Upper lobe of left lung (tissue), 6 donors: Measurements from ENCODE around the gene SSC4D. TPM values are rescaled to one million over a fixed set of nuclear protein-coding genes. Genes with fewer than 3 reads are reported as not detected.

ENCODE experiments used
- ATAC-seq, 2 donors: fragments of 200-7000 bp; cut with Tn5 transposase; one replicate each; pipeline ENCODE4 v1.9.1; 2022; ENCODE audit warnings: mild to moderate bottlenecking in 2 of 2, moderate library complexity in 2 of 2; ENCODE audit not compliant: low FRiP score in 2 of 2
- DNase-seq, 2 donors: peaks; one replicate each; pipeline ENCODE4 v3.0.0-alpha.2; 2019 to 2020
- H3K27ac ChIP-seq, 4 donors: fragments of 200-600 bp; sonication (generic); one replicate each; pipeline ENCODE4 v1.5.1; 2016 to 2019
- H3K27me3 ChIP-seq, 4 donors: fragments of 200-600 bp; sonication (generic); one replicate each; pipeline ENCODE4 v1.5.1; 2017 to 2019
- H3K36me3 ChIP-seq, 4 donors: fragments of 200-600 bp; sonication (generic); one replicate each; pipeline ENCODE4 v1.5.1; 2016 to 2019
- H3K4me1 ChIP-seq, 4 donors: fragments of 200-600 bp; sonication (generic); one replicate each; pipeline ENCODE4 v1.5.1; 2018 to 2019
- H3K4me3 ChIP-seq, 4 donors: fragments of 200-600 bp; sonication (generic); one replicate each; pipeline ENCODE4 v1.5.1; 2017 to 2019; ENCODE audit warnings: mild to moderate bottlenecking in 2 of 4, moderate library complexity in 1 of 4
- H3K9me3 ChIP-seq, 4 donors: fragments of 200-600 bp; sonication (generic); one replicate each; pipeline ENCODE4 v1.5.1; 2018 to 2019
- EP300 ChIP-seq, 4 donors: sonication (generic); formaldehyde crosslinking; IDR thresholded peaks; one replicate each; pipeline ENCODE4 v1.5.1; 2017; ENCODE audit warnings: antibody characterized with exemption in 4 of 4, control low read depth in 2 of 4
- POLR2A ChIP-seq, 4 donors: fragments of 450-650 bp; IDR thresholded peaks; one replicate each; pipeline ENCODE4 v1.5.1; 2016 to 2017; ENCODE audit warnings: antibody characterized with exemption in 4 of 4, mild to moderate bottlenecking in 2 of 4
- POLR2AphosphoS5 ChIP-seq, 2 donors: sonication (generic); formaldehyde crosslinking; IDR thresholded peaks; one replicate each; pipeline ENCODE4 v1.5.1; 2017; ENCODE audit warnings: antibody characterized with exemption in 2 of 2
- WGBS, 2 donors: methylation state at CpG; one replicate each; pipeline ENCODE4 v1.1.5; 2017 to 2018; 5-methylcytosine and 5-hydroxymethylcytosine counted together
- total RNA-seq, 6 donors: library from RNA; depleted of rRNA in 4 of 6; stranded (reverse); fragments of >200 nt in 4 of 6; gene quantifications; one replicate each; pipeline versions ENCODE4 v1.1.0 to v1.2.1, GENCODE V29; 2016 to 2021
- TF ChIP-seq, protein P1 (sequence below), 6 experiments: fragments of 450-650 bp in 4 of 6; fragments of 200-600 bp in 2 of 6; sonication (generic) in 2 of 6; IDR thresholded peaks; one replicate each; pipeline ENCODE4 v1.5.1; 2016 to 2019; ENCODE audit warnings: antibody characterized with exemption in 6 of 6
- donor health status: DM: no; HTN: no; CAD: no; lungs with moderate emphysema.
- donor health status: DM: no; HTN: yes; CAD: no; lungs with severe emphysema.

The SSC4D gene
- total RNA-seq, 6 donors from 2014 or later: 1.7 to 2.1 (median 1.9) TPM; not detected in 1

DNA sequence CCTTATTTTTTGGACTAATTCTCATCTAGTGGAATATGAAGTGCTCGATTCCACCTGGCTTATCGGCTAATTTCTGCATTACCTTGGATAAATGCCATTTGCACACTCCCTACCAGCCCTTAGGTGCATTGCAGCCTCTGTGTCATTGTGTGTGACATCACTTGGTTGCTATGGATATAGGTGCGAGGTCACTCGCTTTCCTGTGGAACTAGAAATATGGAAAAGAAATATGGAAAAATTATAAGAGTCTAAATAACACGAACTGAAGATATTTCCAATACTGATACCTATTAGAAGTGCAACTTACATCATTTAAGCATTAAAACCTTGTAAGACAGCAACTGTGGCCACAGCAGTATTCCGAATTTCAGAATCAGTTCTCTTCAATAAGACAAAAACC is 52.7 kb downstream of the SSC4D start:
- DNase-seq (no peak), ATAC-seq (no peak)
- Histone ChIP-seq H3K9me3 (no peaks in the 10 kb centered on the region), H3K36me3 (peaks cover 0 to 6% (median 0%) of the 10 kb centered on the region in 4 donors), H3K27me3 (no peaks in the 10 kb centered on the region), H3K4me1 (peaks cover 38 to 67% (median 43%) of the 10 kb centered on the region in 4 donors), H3K27ac (peak overlapping the region in 2 of 4 donors; percentile 11 to 99), H3K4me3 (peak overlapping the region in 2 of 4 donors; percentile 92 to 100)
- 62 to 66% methylated on average over 6 of the region's 6 CpGs for WGBS, 2 donors
- TF ChIP-seq POLR2AphosphoS5 (IDR thresholded peaks at IDR 0.05): peak in 1 of 2 donors; percentile 13
- TF ChIP-seq EP300 (IDR thresholded peaks at IDR 0.05): no peak
- no peak for TF ChIP-seq POLR2A (IDR thresholded peaks at IDR 0.05)
- TF ChIP-seq, protein P1, sequence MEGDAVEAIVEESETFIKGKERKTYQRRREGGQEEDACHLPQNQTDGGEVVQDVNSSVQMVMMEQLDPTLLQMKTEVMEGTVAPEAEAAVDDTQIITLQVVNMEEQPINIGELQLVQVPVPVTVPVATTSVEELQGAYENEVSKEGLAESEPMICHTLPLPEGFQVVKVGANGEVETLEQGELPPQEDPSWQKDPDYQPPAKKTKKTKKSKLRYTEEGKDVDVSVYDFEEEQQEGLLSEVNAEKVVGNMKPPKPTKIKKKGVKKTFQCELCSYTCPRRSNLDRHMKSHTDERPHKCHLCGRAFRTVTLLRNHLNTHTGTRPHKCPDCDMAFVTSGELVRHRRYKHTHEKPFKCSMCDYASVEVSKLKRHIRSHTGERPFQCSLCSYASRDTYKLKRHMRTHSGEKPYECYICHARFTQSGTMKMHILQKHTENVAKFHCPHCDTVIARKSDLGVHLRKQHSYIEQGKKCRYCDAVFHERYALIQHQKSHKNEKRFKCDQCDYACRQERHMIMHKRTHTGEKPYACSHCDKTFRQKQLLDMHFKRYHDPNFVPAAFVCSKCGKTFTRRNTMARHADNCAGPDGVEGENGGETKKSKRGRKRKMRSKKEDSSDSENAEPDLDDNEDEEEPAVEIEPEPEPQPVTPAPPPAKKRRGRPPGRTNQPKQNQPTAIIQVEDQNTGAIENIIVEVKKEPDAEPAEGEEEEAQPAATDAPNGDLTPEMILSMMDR (IDR thresholded peaks at IDR 0.05): no peak

DNA sequence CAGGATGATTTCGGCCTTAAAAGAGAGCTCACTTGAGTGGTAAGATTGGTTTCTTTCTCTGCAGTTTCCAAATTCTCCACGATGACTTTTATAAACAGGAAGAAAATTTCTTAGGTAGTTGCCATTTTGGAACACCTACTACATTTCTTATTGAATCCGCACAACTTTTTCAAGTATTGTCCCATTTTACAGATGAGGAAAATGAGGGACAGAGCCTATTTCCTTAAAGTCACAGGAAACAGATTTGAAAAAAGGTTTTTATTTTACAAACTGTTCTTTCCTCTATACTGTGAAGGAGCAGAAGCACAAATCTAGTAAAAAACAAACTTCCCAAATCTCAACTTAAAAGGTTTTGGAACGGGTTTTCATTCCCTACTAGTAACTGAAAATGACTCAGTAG is 53.4 kb downstream of the SSC4D start:
- Histone ChIP-seq H3K9me3 (no peaks in the 10 kb centered on the region), H3K4me1 (peaks cover 40 to 67% (median 45%) of the 10 kb centered on the region in 4 donors), H3K27me3 (no peaks in the 10 kb centered on the region), H3K36me3 (peaks cover 0 to 6% (median 0%) of the 10 kb centered on the region in 4 donors), H3K4me3 (no peak overlapping the region), H3K27ac (peak overlapping the region in 1 of 4 donors; percentile 11)
- TF ChIP-seq EP300 (IDR thresholded peaks at IDR 0.05) (no peak), POLR2AphosphoS5 (IDR thresholded peaks at IDR 0.05) (no peak), POLR2A (IDR thresholded peaks at IDR 0.05) (no peak)
- TF ChIP-seq, protein P1 (IDR thresholded peaks at IDR 0.05): no peak
- ATAC-seq (no peak), DNase-seq (no peak)
- WGBS, 2 donors: 81 to 82% methylated on average over 4 of the region's 4 CpGs

DNA sequence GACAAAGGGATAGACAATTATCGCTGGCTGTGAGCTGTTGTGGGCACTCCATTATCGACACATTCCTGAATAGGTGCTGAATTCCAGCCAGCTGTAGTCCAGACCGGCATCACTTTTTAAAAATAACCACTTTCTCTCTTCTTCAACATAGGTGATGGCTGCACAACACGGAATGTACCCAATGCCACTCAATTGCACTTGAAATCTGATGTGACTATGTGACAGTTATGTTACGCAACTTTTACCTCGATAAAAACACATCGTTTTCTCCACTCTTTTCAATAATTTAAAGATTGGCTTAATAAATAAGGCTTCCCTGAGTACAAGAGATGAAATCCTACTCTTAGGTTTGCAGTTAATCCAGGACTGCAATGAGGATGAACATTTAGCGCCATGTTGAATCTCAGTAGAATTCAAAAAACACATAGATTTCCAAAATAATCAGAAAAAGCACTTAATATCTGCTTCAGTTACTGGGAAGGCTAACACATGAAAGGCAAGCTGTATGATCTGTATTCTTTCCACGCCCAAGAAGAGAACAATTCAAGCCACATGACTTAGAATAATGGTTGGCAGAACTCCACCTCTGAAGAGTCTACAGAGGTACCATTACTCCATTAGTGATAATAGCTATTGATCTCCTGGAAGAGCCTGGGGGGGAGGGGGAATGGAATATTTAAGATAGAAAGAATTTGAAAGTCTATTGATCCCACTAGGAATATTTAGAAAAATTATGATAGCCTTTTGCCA is 54.3 kb downstream of the SSC4D start:
- Histone ChIP-seq H3K27me3 (no peaks in the 10 kb centered on the region), H3K4me3 (no peak overlapping the region), H3K4me1 (peaks cover 37 to 63% (median 43%) of the 10 kb centered on the region in 4 donors), H3K9me3 (no peaks in the 10 kb centered on the region), H3K36me3 (peaks cover 0 to 10% (median 2%) of the 10 kb centered on the region in 4 donors), H3K27ac (no peak overlapping the region)
- DNase-seq: no peak
- TF ChIP-seq POLR2AphosphoS5 (IDR thresholded peaks at IDR 0.05) (no peak), EP300 (IDR thresholded peaks at IDR 0.05) (no peak), POLR2A (IDR thresholded peaks at IDR 0.05) (no peak)
- TF ChIP-seq, protein P1 (IDR thresholded peaks at IDR 0.05): no peak
- 71 to 78% methylated on average over 9 of the region's 9 CpGs for WGBS, 2 donors
- no peak for ATAC-seq

- TF ChIP-seq, protein P1 (IDR thresholded peaks at IDR 0.05): no peak
- TF ChIP-seq EP300 (IDR thresholded peaks at IDR 0.05) (no peak), POLR2AphosphoS5 (IDR thresholded peaks at IDR 0.05) (no peak), POLR2A (IDR thresholded peaks at IDR 0.05) (no peak)
- Histone ChIP-seq H3K36me3 (peaks cover 3 to 17% (median 5%) of the 10 kb centered on the region in 4 donors), H3K27me3 (no peaks in the 10 kb centered on the region), H3K4me1 (peaks cover 31 to 56% (median 36%) of the 10 kb centered on the region in 4 donors), H3K4me3 (no peak overlapping the region), H3K27ac (no peak overlapping the region), H3K9me3 (no peaks in the 10 kb centered on the region)
- no peak for ATAC-seq
- 82 to 92% methylated on average over 4 of the region's 4 CpGs for whole genome bisulfite sequencing, 2 donors
- no peak for DNase-seq
Measured at GRCh38 chr7:76354516-76354915, 55.0 kb downstream of the SSC4D start.
